Measurements from ENCODE around the gene HNF1B.

DNA sequence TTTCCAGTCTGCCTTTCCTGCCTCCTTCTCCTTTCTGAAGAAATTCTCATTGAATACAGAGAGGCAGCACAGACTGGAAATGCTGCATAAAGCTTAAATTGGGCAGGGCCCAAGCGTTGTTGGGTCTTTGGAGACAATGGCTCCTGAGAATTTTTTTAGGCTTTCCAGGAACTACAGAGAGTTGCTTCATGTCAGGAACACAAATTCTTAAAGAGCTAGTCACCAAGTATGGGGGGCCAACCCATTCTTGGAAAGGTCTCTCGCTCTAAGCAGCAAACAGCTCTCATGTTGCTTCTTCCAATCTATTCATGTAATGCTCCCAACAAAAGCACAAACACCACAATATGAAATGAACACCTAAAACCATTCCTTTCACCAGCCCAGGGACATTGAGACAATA, 6.9 kb downstream of the HNF1B start:
- TF ChIP-seq, protein P1, sequence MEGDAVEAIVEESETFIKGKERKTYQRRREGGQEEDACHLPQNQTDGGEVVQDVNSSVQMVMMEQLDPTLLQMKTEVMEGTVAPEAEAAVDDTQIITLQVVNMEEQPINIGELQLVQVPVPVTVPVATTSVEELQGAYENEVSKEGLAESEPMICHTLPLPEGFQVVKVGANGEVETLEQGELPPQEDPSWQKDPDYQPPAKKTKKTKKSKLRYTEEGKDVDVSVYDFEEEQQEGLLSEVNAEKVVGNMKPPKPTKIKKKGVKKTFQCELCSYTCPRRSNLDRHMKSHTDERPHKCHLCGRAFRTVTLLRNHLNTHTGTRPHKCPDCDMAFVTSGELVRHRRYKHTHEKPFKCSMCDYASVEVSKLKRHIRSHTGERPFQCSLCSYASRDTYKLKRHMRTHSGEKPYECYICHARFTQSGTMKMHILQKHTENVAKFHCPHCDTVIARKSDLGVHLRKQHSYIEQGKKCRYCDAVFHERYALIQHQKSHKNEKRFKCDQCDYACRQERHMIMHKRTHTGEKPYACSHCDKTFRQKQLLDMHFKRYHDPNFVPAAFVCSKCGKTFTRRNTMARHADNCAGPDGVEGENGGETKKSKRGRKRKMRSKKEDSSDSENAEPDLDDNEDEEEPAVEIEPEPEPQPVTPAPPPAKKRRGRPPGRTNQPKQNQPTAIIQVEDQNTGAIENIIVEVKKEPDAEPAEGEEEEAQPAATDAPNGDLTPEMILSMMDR (IDR thresholded peaks at IDR 0.05 in 4 of 5, conservative IDR thresholded peaks at IDR 0.05 in 1 of 5) = no peak
- no peak for TF ChIP-seq POLR2A (IDR thresholded peaks at IDR 0.05)

All from gastrocnemius medialis (tissue), 4 donors.